Colonic mucosa (tissue), 4 donors: ENCODE results near the gene INTS6. TPM values are rescaled to one million over a fixed set of nuclear protein-coding genes. Genes with fewer than 3 reads are reported as not detected.

Experiments used
- DNase-seq: peaks from one replicate; pipeline ENCODE4 v3.0.0-alpha.2; 2020
- H3K27ac ChIP-seq: fragments of 200-600 bp; one replicate; pipeline ENCODE4 v1.8.0; 2021
- H3K27me3 ChIP-seq: fragments of 200-600 bp; one replicate; pipeline ENCODE4 v1.8.0; 2021
- H3K36me3 ChIP-seq: fragments of 200-600 bp; one replicate; pipeline ENCODE4 v1.8.0; 2021
- H3K4me1 ChIP-seq: fragments of 200-600 bp; one replicate; pipeline ENCODE4 v1.8.0; 2021; ENCODE audit warnings: mild to moderate bottlenecking
- H3K4me3 ChIP-seq: fragments of 200-600 bp; one replicate; pipeline ENCODE4 v1.8.0; 2021
- H3K9ac ChIP-seq, 2 donors: one replicate each; pipeline ENCODE4 v1.7.0; 2013; ENCODE audit warnings: control low read depth in 2 of 2, low read depth in 2 of 2, low read length in 2 of 2
- H3K9me3 ChIP-seq: fragments of 200-600 bp; one replicate; pipeline ENCODE4 v1.8.0; 2021
- intact Hi-C: fragments of 100-400 bp; cut with DNase I; formaldehyde crosslinking; loops from one replicate; pipeline ENCODE4 v1.14.1; 2022
- total RNA-seq, 2 donors: library from RNA; stranded (reverse); fragmentation: NEBNext Ultra II Directional in 1 of 2; extraction: Animal tissue kit (Norgen Biotek cat#: 25700) in 1 of 2; gene quantifications; one replicate each; pipeline ENCODE4 v1.2.1, GENCODE V29; 2021
- TF ChIP-seq, protein P1 (sequence below): fragments of 200-600 bp; IDR thresholded peaks from one replicate; pipeline ENCODE4 v1.8.0; 2022; ENCODE audit warnings: antibody characterized with exemption, mild to moderate bottlenecking
- donor health status: healthy.
- donor health status: DM: no; HTN: no; CAD: no.
- donor health status: DM: no; HTN: no; CAD: no.

The INTS6 gene
- total RNA-seq, 2 donors from 2014 or later, result 30.8 to 32.3 TPM

DNA sequence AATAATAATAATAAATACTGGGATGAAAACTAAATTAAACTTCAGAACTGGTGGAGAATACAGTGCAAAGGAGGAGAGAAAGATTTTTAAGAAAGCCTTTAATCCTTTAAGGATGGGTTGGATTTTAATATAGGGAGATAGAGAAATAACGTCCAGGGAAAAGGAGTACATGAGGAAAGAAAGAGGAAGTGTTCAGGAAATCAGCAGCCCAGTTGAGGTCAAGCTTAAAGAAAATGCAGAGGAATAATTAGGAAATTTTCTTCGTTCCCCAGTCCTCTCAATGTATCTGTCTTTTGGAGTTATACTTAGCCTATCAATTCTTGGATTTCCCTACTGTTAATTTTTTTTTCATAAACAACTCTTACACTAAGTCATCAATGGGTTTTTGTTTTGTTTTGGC is 47.7 kb downstream of the INTS6 start:
- no peaks in the 10 kb centered on the region for H3K4me1 ChIP-seq
- intact Hi-C loops, result no loop called here
- H3K9me3 ChIP-seq, result no peaks in the 10 kb centered on the region
- H3K4me3 ChIP-seq, result no peak overlapping the region
- TF ChIP-seq, protein P1, sequence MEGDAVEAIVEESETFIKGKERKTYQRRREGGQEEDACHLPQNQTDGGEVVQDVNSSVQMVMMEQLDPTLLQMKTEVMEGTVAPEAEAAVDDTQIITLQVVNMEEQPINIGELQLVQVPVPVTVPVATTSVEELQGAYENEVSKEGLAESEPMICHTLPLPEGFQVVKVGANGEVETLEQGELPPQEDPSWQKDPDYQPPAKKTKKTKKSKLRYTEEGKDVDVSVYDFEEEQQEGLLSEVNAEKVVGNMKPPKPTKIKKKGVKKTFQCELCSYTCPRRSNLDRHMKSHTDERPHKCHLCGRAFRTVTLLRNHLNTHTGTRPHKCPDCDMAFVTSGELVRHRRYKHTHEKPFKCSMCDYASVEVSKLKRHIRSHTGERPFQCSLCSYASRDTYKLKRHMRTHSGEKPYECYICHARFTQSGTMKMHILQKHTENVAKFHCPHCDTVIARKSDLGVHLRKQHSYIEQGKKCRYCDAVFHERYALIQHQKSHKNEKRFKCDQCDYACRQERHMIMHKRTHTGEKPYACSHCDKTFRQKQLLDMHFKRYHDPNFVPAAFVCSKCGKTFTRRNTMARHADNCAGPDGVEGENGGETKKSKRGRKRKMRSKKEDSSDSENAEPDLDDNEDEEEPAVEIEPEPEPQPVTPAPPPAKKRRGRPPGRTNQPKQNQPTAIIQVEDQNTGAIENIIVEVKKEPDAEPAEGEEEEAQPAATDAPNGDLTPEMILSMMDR, result no peak
- H3K27me3 ChIP-seq, result no peaks in the 10 kb centered on the region
- no peaks in the 10 kb centered on the region for H3K36me3 ChIP-seq
- H3K27ac ChIP-seq, result no peak overlapping the region
- DNase-seq, result no peak
- H3K9ac ChIP-seq, result no peak overlapping the region

DNA sequence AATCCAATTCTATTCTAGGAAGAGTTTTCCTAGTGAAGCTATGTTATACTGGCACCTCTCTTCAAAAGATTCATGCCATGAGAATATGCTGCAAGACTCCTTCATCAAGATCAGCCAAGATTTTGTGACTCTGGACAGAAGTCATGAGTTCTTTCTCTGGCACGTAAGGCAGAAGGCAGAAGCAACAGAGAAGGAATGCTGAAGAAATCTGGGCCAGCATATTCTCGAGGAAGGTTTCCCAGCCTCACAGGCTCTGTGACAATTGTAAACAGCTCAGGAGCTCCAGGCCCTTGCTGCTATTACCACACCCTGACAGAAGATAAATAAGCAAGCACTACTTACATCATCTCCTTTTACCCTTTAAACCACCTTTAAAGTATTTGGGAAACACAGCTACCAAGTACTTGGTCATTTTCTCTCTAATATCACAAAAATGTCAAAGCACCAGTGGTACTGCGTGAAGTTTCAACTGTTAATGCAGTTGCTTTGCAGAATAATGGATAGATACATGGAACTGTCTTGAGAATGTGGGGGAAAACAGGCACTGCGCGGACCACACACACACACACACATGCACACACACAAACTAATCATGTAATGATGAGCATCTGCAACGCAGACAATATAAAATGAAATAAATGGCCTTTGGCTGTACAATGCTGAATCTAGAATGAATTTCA is 55.4 kb downstream of the INTS6 start:
- DNase-seq, result no peak
- peaks cover 3% of the 10 kb centered on the region for H3K36me3 ChIP-seq
- H3K27me3 ChIP-seq, result no peaks in the 10 kb centered on the region
- no peaks in the 10 kb centered on the region for H3K9me3 ChIP-seq
- no peak overlapping the region for H3K9ac ChIP-seq
- H3K27ac ChIP-seq, result no peak overlapping the region
- intact Hi-C loops, result no loop called here
- H3K4me3 ChIP-seq, result no peak overlapping the region
- TF ChIP-seq, protein P1, result no peak
- no peaks in the 10 kb centered on the region for H3K4me1 ChIP-seq

DNA sequence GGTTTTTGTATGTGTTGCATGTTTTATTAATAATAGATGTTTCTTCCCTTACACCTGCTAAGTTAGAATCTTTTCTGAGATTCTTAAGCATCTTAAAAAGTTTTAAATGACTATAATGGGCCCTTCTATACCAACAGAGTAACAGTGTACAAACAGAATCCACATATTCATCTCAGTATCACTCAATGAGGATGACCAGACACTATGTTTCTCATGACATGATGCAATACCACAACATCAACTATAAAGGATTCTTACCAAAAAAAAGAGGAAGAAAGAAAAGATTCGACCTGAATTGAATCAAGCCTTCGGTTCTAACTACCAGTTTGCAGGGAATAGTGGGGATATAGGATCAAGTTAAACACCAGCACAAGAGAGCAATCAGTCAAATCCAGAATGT is 56.5 kb downstream of the INTS6 start:
- Histone ChIP-seq H3K27me3 (no peaks in the 10 kb centered on the region), H3K36me3 (peaks cover 3% of the 10 kb centered on the region), H3K27ac (no peak overlapping the region), H3K4me1 (no peaks in the 10 kb centered on the region), H3K9ac (no peak overlapping the region), H3K4me3 (no peak overlapping the region), H3K9me3 (no peaks in the 10 kb centered on the region)
- TF ChIP-seq, protein P1, result no peak
- DNase-seq, result no peak
- intact Hi-C loops, result no loop called here

DNA sequence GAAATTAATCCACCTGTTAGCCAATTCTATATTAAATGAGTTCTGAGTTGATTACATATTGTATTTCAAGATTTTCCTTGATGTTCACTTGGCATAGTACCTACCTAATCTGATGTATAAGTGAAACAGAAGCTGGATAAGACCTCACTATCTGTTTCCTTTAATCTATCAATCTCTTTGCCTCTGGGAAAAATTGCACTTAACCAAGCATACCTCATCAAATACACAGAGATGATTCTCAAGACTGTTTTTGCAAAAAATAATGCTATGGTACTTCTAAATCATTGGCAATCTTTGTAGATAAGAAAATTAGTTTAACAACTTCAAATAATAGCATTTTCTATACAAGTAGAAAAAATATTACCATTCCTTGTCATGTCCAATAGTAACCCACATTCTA is 58.1 kb downstream of the INTS6 start:
- Histone ChIP-seq H3K36me3 (peaks cover 3% of the 10 kb centered on the region), H3K4me1 (no peaks in the 10 kb centered on the region), H3K27ac (no peak overlapping the region), H3K9me3 (no peaks in the 10 kb centered on the region), H3K27me3 (no peaks in the 10 kb centered on the region), H3K9ac (no peak overlapping the region), H3K4me3 (no peak overlapping the region)
- intact Hi-C loops, result no loop called here
- TF ChIP-seq, protein P1, result no peak
- DNase-seq, result no peak

DNA sequence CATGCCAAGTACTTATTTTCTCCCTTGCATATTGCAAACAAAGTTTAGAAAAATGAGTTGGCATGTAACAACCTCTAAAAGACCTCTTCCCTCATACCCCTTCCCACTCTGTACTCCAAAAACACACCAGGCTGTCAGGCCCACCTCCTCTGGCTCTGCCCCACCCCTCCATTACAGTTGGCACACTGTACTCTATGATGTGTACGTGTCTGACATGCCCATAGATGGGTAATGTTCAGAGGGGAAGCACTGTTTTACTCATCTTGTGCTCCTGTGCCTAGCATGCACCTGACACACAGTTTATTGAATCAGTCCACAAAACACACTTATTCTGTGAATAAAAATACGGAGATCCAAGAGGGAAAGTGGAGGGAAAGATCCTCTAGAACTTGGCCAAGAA is 67.7 kb downstream of the INTS6 start:
- H3K9ac ChIP-seq, result no peak overlapping the region
- H3K4me3 ChIP-seq, result no peak overlapping the region
- H3K36me3 ChIP-seq, result no peaks in the 10 kb centered on the region
- H3K4me1 ChIP-seq, result no peaks in the 10 kb centered on the region
- no peak overlapping the region for H3K27ac ChIP-seq
- intact Hi-C loops, result no loop called here
- TF ChIP-seq, protein P1, result no peak
- DNase-seq, result no peak
- no peaks in the 10 kb centered on the region for H3K27me3 ChIP-seq
- no peaks in the 10 kb centered on the region for H3K9me3 ChIP-seq
